Upper lobe of left lung (tissue), 4 donors: Measurements from ENCODE around the gene C1orf232.
A peak's percentile ranks its signal among the peaks of the same experiment; 100 is the strongest.

Experiments
- EP300 ChIP-seq, 4 donors: sonication (generic); formaldehyde crosslinking; IDR thresholded peaks; one replicate each; pipeline ENCODE4 v1.5.1; 2017; ENCODE audit warnings: antibody characterized with exemption in 4 of 4, control low read depth in 2 of 4
- POLR2A ChIP-seq, 4 donors: fragments of 450-650 bp; IDR thresholded peaks; one replicate each; pipeline ENCODE4 v1.5.1; 2016 to 2017; ENCODE audit warnings: antibody characterized with exemption in 4 of 4, mild to moderate bottlenecking in 2 of 4
- POLR2AphosphoS5 ChIP-seq, 2 donors: sonication (generic); formaldehyde crosslinking; IDR thresholded peaks; one replicate each; pipeline ENCODE4 v1.5.1; 2017; ENCODE audit warnings: antibody characterized with exemption in 2 of 2
- TF ChIP-seq, protein P1 (sequence below), 6 experiments: fragments of 450-650 bp in 4 of 6; fragments of 200-600 bp in 2 of 6; sonication (generic) in 2 of 6; IDR thresholded peaks; one replicate each; pipeline ENCODE4 v1.5.1; 2016 to 2019; ENCODE audit warnings: antibody characterized with exemption in 6 of 6

DNA sequence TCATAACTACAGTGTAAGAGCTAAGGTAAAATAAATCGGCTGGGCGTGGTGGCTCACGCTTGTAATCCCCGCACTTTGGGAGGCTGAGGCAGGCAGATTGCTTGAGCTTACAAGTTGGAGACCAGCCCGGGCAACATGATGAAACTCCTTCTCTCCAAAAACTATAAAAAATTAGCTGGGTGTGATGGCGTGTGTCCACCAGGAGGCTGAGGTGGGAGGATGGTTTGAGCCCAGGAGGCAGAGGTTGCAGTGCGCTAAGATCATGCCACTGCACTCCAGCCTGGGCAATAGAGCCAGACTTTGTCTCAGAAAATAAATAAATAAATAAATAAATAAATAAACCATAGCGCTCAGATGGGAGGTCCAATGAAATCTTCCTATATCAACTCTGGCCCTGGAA is 26.6 kb downstream of the C1orf232 start:
- TF ChIP-seq, protein P1, sequence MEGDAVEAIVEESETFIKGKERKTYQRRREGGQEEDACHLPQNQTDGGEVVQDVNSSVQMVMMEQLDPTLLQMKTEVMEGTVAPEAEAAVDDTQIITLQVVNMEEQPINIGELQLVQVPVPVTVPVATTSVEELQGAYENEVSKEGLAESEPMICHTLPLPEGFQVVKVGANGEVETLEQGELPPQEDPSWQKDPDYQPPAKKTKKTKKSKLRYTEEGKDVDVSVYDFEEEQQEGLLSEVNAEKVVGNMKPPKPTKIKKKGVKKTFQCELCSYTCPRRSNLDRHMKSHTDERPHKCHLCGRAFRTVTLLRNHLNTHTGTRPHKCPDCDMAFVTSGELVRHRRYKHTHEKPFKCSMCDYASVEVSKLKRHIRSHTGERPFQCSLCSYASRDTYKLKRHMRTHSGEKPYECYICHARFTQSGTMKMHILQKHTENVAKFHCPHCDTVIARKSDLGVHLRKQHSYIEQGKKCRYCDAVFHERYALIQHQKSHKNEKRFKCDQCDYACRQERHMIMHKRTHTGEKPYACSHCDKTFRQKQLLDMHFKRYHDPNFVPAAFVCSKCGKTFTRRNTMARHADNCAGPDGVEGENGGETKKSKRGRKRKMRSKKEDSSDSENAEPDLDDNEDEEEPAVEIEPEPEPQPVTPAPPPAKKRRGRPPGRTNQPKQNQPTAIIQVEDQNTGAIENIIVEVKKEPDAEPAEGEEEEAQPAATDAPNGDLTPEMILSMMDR (IDR thresholded peaks at IDR 0.05) = peak in 1 of 6 experiments; percentile 10
- TF ChIP-seq POLR2A (IDR thresholded peaks at IDR 0.05) (no peak), POLR2AphosphoS5 (IDR thresholded peaks at IDR 0.05) (no peak), EP300 (IDR thresholded peaks at IDR 0.05) (no peak)
